Fibroblast of skin of left biceps (primary cell): ENCODE measurements around the gene THUMPD2.

Source experiments
- DNase-seq, 2 experiments: peaks; one replicate each; pipeline ENCODE4 v3.0.0-alpha.2; 2013; ENCODE audit warnings: low read depth in 2 of 2

The THUMPD2 gene

DNA sequence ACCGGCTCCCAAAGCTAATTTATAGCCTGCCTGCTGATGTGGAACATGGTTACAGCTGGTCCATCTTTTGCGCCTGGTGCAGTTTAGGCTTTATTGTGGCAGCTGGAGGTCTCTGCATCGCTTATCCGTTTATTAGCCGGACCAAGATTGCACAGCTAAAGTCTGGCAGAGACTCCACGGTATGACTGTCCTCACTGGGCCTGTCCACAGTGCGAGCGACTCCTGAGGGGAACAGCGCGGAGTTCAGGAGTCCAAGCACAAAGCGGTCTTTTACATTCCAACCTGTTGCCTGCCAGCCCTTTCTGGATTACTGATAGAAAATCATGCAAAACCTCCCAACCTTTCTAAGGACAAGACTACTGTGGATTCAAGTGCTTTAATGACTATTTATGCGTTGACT lies 62.0 kb downstream of the THUMPD2 start:
- no peak for DNase-seq

GRCh38 chr2:39715822-39716221 lies 63.2 kb downstream of the THUMPD2 start:
- DNase-seq: no peak

- DNase-seq: no peak
Measured at GRCh38 chr2:39715095-39715494, 64.0 kb downstream of the THUMPD2 start.

DNA sequence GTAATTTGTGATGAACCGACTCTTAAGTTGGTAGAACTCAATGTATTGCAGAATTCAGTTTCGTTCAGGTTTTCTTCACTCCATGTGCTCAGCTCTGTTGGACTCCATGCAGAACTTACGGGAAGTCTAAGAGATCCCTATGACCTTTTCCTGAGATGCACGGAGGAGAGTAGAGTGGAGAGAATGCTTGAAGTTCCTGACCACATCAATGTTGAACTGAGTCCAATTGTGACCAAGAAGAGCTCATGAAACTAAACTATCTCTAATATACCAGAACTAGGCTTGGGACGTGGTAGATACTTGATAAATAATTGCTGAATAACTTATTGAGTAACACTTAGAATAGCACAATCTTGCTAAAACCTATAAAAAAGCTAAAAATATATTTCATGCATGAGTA lies 66.1 kb downstream of the THUMPD2 start:
- no peak for DNase-seq

DNA sequence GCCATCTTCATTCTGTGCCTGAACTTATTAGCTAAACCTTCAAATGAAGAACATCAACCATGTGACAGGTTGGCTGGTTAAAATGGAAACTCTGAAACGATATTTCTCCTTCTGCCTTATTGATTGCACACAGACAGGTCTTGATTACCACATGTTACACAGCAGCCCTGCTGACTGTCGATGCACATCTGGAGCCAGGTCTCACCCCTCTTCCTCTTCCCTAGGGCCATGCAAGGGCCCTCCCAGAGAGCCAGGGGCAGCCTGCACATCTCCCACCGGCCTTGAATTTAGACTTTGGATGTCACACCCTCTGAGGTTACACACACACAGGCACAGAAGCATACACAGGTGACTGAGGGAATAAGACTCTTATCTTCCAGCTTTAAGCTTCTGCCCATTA lies 68.3 kb downstream of the THUMPD2 start:
- DNase-seq: no peak

DNA sequence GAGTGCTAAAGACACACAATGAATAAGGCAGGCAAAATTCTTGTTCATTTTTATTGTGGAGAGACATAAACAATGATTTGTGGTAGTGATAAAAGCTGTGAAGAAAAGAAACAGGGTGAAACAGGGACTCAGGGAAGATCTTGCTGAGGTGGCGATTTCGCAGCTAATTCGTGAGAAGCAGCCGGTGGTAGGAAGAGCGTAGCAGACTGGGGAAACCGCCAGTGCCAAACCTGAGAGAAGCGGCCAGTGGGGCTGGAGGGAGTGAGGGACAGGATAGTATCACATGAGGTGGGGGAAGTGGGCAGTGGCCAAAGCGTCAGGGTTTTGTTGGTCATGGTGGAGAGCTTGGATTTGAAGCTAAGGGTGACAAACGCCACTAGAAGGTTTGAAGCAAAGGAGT lies 71.1 kb downstream of the THUMPD2 start:
- DNase-seq: no peak

DNA sequence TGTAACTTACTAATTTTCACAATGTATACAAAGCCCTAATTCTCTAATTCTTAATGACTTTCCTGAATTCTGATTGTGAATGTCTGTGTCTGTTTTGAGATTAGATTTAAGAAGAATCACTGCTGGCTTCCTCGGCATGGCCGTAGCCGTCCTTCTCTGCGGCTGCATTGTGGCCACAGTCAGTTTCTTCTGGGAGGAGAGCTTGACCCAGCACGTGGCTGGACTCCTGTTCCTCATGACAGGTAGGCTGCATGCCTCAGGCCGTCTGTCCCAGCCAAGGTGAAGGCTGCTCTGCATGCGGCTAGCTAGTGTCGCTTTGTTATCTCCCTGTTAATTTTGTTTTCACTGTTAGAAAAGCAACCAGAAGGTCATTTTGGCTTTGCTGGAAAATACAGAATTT lies 72.1 kb downstream of the THUMPD2 start:
- DNase-seq: no peak

GRCh38 chr2:39706312-39706711 lies 72.7 kb downstream of the THUMPD2 start:
- no peak for DNase-seq

DNA sequence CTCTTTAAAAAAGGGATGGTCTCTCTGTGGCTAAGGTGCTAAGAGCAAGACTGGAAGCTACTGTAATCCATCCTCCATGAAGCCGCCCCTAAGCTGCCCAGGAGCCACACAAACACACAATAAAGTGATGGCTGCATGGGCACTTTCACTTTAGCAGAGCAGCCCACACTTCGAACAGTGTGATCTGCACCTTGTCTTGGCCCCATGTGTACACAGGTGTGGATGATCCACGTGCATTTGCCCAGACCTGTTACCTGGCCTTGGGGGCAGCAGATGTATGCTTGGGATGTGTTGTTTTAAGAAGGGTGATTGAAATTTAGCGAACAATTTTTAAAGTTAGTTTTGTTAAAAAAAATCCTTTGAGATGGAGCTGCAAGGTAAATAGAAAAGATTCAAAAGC lies 73.4 kb downstream of the THUMPD2 start:
- no peak for DNase-seq

- no peak for DNase-seq
Measured at GRCh38 chr2:39704540-39704939, 74.5 kb downstream of the THUMPD2 start.

DNA sequence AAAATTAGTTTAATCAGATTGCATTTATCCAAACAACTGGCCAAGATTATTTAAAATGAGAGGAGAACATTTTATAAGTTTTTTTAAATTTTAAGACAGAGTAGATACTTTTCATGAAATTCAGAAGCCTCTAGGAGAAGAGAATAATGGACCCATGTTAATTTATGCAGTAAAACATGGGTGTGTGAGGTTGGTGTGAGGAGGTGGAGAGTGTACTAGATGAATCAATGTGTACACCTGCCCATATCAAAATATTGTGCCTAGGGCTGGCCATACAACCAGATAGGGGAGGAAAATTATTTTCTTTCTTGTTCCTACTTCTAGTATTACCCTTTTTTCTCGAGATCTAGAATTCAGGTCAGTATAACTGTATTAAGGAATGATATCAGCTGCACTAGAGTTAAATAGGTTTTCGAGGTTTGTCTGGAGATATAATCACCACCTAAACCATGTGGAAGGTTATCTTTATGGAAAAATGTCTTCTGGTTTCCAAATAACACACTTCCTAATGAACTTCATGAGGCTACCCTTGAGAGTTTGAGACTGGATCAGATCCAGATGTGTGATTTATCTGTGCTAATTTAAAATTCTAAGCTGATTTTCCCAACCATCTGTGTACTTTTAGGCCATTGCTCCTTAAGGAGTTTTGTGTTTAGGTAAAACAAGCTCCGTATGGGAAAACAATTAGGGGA lies 75.7 kb downstream of the THUMPD2 start:
- DNase-seq: no peak

GRCh38 chr2:39701137-39701536 lies 77.9 kb downstream of the THUMPD2 start:
- DNase-seq: no peak

DNA sequence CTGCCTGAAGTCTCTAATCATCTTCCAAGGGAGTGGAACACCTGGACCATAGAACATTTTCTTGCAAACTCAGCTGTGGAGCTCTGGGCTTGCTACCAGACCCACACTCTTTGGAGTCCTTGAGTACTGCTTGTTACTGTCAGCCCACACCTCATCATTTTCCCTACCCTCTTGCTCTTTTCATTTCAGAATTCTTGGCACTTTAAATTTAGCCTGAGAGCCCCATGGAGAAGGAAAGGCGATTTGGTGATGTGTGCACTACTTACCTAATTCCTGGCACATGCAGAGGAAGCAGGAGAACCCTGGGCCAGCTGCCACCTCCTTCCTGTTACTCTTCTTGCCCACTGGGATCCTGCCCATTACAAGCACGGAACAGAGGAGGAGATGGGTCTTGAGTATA lies 81.6 kb downstream of the THUMPD2 start:
- no peak for DNase-seq

DNA sequence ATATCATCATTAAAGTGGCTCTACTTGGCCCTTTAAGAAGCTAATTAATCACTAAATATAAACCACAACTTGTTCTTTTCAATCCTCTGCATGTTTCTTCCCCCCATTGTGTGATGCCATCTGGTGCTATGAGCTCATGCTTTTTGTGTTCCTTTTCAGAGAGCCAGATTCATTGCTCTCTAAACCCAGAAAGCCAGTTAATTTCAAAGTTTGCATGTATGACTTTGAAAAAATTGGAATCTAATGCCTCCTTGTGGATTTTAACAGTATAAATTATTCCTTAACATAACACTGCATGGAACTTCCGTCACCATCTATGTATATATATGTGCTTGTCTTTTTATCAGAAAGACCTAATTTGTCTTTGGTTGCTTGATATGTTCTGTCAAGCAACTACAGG lies 82.2 kb downstream of the THUMPD2 start:
- peak; percentile 26 to 27 for DNase-seq

DNA sequence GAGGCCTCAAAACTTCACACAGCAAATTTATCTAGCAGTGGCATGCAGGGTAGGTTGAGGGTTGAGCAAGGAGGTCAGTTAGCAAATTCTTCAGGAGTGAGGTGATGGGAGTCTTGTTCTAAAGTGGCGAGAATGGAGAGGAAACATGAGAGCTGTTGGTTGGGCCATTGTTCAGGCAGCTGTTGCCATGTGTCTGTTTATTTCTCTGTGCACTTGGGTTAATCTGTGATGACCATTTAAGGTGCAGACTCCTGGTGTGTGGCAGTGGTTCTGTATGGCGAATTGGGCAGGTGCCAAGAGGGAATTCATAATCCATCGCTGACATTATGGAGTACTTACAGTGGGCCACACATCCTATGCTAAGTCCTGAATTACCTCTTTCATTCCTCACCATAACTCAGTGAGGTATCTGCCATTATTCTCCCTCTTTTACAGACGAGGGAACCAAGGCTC lies 82.9 kb downstream of the THUMPD2 start:
- DNase-seq: peak; percentile 12 to 14

- DNase-seq: no peak
Measured at GRCh38 chr2:39693245-39693644, 85.8 kb downstream of the THUMPD2 start.

GRCh38 chr2:39689876-39690275 lies 89.2 kb downstream of the THUMPD2 start:
- DNase-seq: no peak

DNA sequence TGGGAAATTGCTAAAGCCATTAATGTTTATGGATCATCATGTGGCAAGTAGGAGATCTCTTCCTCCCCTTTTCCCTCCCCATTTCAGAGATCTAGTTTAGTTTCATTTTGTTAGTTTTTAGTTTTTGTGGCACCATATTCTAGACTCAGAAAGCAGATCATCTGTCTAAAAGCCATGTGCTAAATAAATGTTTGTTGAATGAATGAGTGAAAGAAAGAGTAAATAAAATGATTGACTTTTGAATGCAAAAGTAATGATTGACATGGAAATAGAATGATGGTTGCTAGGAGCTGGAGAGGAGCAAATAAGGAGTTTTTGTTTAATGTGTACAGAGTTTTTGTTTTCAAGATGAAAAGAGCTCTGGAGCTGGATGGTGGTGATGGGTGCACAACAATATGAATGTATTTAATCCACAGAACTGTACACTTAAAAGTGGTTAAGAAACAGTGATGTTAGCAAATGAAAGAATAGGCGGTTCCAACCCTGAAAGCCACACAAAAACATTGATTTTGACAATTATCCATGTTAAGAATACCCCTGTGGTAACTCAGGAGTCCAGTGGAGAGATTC lies 89.7 kb downstream of the THUMPD2 start:
- no peak for DNase-seq

GRCh38 chr2:39688181-39688580 lies 90.9 kb downstream of the THUMPD2 start:
- DNase-seq: no peak

DNA sequence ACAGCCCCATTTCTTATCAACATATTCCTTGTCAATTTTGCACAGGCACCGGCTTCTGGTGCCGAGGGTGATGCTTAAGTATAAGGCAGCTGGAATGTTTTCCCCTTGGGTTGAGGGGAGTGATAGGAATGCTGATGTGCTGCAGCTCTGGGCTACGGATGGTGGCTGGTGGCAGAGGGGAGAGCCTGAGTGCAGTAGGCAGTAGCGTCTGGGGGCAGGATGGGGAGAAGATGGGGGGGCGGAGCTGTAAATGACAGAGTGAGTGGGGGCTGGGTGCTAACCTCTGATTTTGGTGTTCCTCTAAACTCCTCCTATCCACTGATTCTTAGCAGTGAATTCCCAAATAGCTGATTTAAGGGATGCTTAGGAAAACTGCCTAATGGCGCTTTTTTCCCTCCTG lies 92.6 kb downstream of the THUMPD2 start:
- no peak for DNase-seq
